ENCODE data around the gene HEMGN.

The HEMGN gene

GRCh38 chr9:97928986-97929604, 8.9 kb downstream of the HEMGN start:
- TF ChIP-seq BACH2 (CRISPR knock-in tag; IDR thresholded peaks at IDR 0.05; ENCODE audit: borderline replicate concordance) = no peak
- TF ChIP-seq ZC3H10 (CRISPR knock-in tag; IDR thresholded peaks at IDR 0.05) = no peak
- TF ChIP-seq CSRNP3 (CRISPR knock-in tag; IDR thresholded peaks at IDR 0.05) = no peak
- no peak for TF ChIP-seq ARNTL (CRISPR knock-in tag; IDR thresholded peaks at IDR 0.05; ENCODE audit: borderline replicate concordance, low read depth)
- TF ChIP-seq PPARA (CRISPR knock-in tag; IDR thresholded peaks at IDR 0.05; ENCODE audit: borderline replicate concordance) = no peak
- TF ChIP-seq CSDC2 (CRISPR knock-in tag; IDR thresholded peaks at IDR 0.05) = no peak
- no peak for TF ChIP-seq POU6F1 (CRISPR knock-in tag; IDR thresholded peaks at IDR 0.05; ENCODE audit: borderline replicate concordance, low read depth)
- no peak for TF ChIP-seq RARB (CRISPR knock-in tag; IDR thresholded peaks at IDR 0.05)
- no peak for TF ChIP-seq GLIS3 (CRISPR knock-in tag; IDR thresholded peaks at IDR 0.05)
- TF ChIP-seq ZFP30 (CRISPR knock-in tag; IDR thresholded peaks at IDR 0.05) = no peak
- no peak for TF ChIP-seq ZNF70 (CRISPR knock-in tag; IDR thresholded peaks at IDR 0.05)
- TF ChIP-seq ESRRG (CRISPR knock-in tag; IDR thresholded peaks at IDR 0.05) = no peak
- no peak for TF ChIP-seq CREB5 (CRISPR knock-in tag; IDR thresholded peaks at IDR 0.05; ENCODE audit: low read depth)
- TF ChIP-seq ZNF8 (CRISPR knock-in tag; IDR thresholded peaks at IDR 0.05) = no peak
- TF ChIP-seq ZNF565 (CRISPR knock-in tag; conservative IDR thresholded peaks at IDR 0.05; ENCODE audit: low read depth) = no peak
- no peak for TF ChIP-seq ZFP3 (CRISPR knock-in tag; IDR thresholded peaks at IDR 0.05)
- TF ChIP-seq OSR1 (CRISPR knock-in tag; IDR thresholded peaks at IDR 0.05) = no peak
- TF ChIP-seq ISL1 (CRISPR knock-in tag; IDR thresholded peaks at IDR 0.05) = no peak
- TF ChIP-seq TSHZ2 (CRISPR knock-in tag; IDR thresholded peaks at IDR 0.05) = no peak
- ATAC-seq = no peak

GRCh38 chr9:97925497-97926334, 12.3 kb downstream of the HEMGN start:
- no peak for ATAC-seq
- TF ChIP-seq SNAI2 (CRISPR knock-in tag; IDR thresholded peaks at IDR 0.05) (no peak), TSHZ2 (CRISPR knock-in tag; IDR thresholded peaks at IDR 0.05) (no peak), POU6F1 (CRISPR knock-in tag; IDR thresholded peaks at IDR 0.05; ENCODE audit: borderline replicate concordance, low read depth) (no peak), TOX (CRISPR knock-in tag; IDR thresholded peaks at IDR 0.05; ENCODE audit: borderline replicate concordance) (no peak), CSRNP3 (CRISPR knock-in tag; IDR thresholded peaks at IDR 0.05) (no peak), PPARA (CRISPR knock-in tag; IDR thresholded peaks at IDR 0.05; ENCODE audit: borderline replicate concordance) (no peak), ZNF70 (CRISPR knock-in tag; IDR thresholded peaks at IDR 0.05) (no peak), ZNF565 (CRISPR knock-in tag; conservative IDR thresholded peaks at IDR 0.05; ENCODE audit: low read depth) (no peak), OSR1 (CRISPR knock-in tag; IDR thresholded peaks at IDR 0.05) (no peak), GLIS3 (CRISPR knock-in tag; IDR thresholded peaks at IDR 0.05) (no peak), ESRRG (CRISPR knock-in tag; IDR thresholded peaks at IDR 0.05) (no peak), CREB5 (CRISPR knock-in tag; IDR thresholded peaks at IDR 0.05; ENCODE audit: low read depth) (no peak), TCF4 (CRISPR knock-in tag; IDR thresholded peaks at IDR 0.05; ENCODE audit: borderline replicate concordance) (no peak)
